GM12801 (cell line): ENCODE results near the gene PIGP.

Experiments used
- CTCF ChIP-seq: IDR thresholded peaks from one replicate; pipeline ENCODE4 v1.5.1; 2011; ENCODE audit warnings: control low read depth; ENCODE audit not compliant: insufficient read length; ENCODE audit errors: extremely low read depth

Gene PIGP

GRCh38 chr21:37098751-37099150, 25.9 kb upstream of the PIGP start:
- no peak for TF ChIP-seq CTCF

- TF ChIP-seq CTCF = no peak
Measured at GRCh38 chr21:37095821-37096220, 22.9 kb upstream of the PIGP start.

GRCh38 chr21:37093977-37094376, 21.1 kb upstream of the PIGP start:
- TF ChIP-seq CTCF = no peak

GRCh38 chr21:37088186-37088735, 15.4 kb upstream of the PIGP start:
- no peak for TF ChIP-seq CTCF

GRCh38 chr21:37087188-37087587, 14.3 kb upstream of the PIGP start:
- TF ChIP-seq CTCF = no peak

- no peak for TF ChIP-seq CTCF
Measured at GRCh38 chr21:37085726-37086125, 12.9 kb upstream of the PIGP start.

GRCh38 chr21:37082856-37083528, 10.1 kb upstream of the PIGP start:
- no peak for TF ChIP-seq CTCF
